CD4-positive, alpha-beta T cell treated with Interferon gamma for 1 hour (primary cell): Measurements from ENCODE around the gene MAN2B2.

ENCODE experiments used
- DNase-seq: peaks from one replicate; pipeline ENCODE4 v3.0.0-alpha.2; 2020

The MAN2B2 gene

GRCh38 chr4:6546681-6547447 is 28.1 kb upstream of the MAN2B2 start:
- peak; percentile 15 for DNase-seq

- DNase-seq, result no peak
Measured at GRCh38 chr4:6548201-6548881, 26.6 kb upstream of the MAN2B2 start.

- no peak for DNase-seq
Measured at GRCh38 chr4:6548882-6549230, 26.1 kb upstream of the MAN2B2 start.

GRCh38 chr4:6549445-6549844 is 25.5 kb upstream of the MAN2B2 start:
- no peak for DNase-seq

GRCh38 chr4:6549890-6550620 is 24.9 kb upstream of the MAN2B2 start:
- no peak for DNase-seq

GRCh38 chr4:6550821-6551220 is 24.2 kb upstream of the MAN2B2 start:
- DNase-seq, result no peak

- DNase-seq, result no peak
Measured at GRCh38 chr4:6551660-6552059, 23.3 kb upstream of the MAN2B2 start.

GRCh38 chr4:6555519-6555918 is 19.5 kb upstream of the MAN2B2 start:
- DNase-seq, result no peak

GRCh38 chr4:6556263-6556662 is 18.7 kb upstream of the MAN2B2 start:
- DNase-seq, result no peak

GRCh38 chr4:6557185-6557584 is 17.8 kb upstream of the MAN2B2 start:
- DNase-seq, result no peak

- no peak for DNase-seq
Measured at GRCh38 chr4:6557856-6558255, 17.1 kb upstream of the MAN2B2 start.

GRCh38 chr4:6560416-6561172 is 14.4 kb upstream of the MAN2B2 start:
- no peak for DNase-seq

- DNase-seq, result no peak
Measured at GRCh38 chr4:6561173-6561516, 13.8 kb upstream of the MAN2B2 start.

- no peak for DNase-seq
Measured at GRCh38 chr4:6561706-6562371, 13.2 kb upstream of the MAN2B2 start.

GRCh38 chr4:6562931-6563901 is 11.8 kb upstream of the MAN2B2 start:
- no peak for DNase-seq

- no peak for DNase-seq
Measured at GRCh38 chr4:6563935-6564645, 10.9 kb upstream of the MAN2B2 start.

- no peak for DNase-seq
Measured at GRCh38 chr4:6565691-6566390, 9.1 kb upstream of the MAN2B2 start.

GRCh38 chr4:6566391-6567190 is 8.4 kb upstream of the MAN2B2 start:
- no peak for DNase-seq

GRCh38 chr4:6567218-6567617 is 7.8 kb upstream of the MAN2B2 start:
- DNase-seq, result no peak
